Measurements from ENCODE around the gene PDCL2. TPM values are rescaled to one million over a fixed set of nuclear protein-coding genes. Genes with fewer than 3 reads are reported as not detected.
"Not testable (repeated sequence)": the region's sequence is repeated elsewhere in the genome, so short reads cannot be mapped to it uniquely, and the experiment has no call there.

PDCL2 gene
- polyA plus RNA-seq, 1 experiment = not detected

DNA sequence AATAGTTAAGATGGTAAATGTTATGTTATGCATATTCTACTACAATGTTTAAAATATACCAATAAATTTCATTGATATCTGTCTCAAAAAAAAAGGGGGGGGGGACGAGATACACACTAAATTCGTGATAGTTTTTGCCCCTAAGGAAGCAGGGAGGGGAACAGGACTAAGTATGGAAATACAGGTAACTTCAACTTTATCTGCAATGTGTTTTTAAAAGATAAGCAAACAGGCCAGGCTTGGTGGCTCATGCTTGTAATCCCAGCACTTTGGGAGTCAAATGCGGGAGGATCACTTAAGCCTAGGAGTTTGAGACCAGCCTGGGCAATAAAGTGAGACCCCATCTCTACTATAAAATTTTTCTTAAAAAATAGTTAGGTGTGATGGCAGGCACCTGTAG, 31.9 kb downstream of the PDCL2 start:
- no peak for DNase-seq (ENCODE audit: low read depth, low spot score)
- no peak overlapping the region for H3K4me3 ChIP-seq (ENCODE audit: low read depth, low read length)
- CTCF ChIA-PET = interaction anchor here (0.7 to 0.9 kb wide), 2 partner anchors 214 to 247 kb away, joined by 3 to 4 read pairs; no protein-coding TSS in a partner anchor

DNA sequence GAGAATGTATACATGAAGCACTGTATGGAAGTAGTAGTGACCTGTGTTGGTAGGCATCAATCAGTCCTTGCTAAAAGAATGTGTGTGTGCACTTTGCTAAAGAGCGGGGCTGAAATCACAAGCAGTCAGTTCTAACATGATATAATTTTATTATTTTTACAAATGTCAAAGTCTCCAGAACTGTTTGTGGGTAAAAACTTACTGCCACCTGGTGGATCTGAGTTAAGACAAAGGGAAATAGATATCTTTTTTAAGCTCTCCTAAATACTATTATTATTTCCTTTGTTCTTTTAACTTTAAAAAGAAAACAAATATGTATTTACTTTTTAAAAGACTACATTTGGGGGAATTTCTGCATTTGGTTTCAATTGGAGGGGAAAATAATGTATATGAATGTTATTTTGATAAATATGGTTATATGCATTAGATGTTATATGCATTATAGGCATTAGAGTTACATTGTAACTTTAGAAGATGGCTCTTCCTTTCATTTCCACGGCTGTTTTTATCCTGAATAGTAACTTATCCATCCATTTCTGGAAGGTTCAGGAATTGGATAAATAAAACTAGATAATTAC, 37.5 kb downstream of the PDCL2 start:
- no peaks in the 10 kb centered on the region for H3K9me3 ChIP-seq (ENCODE audit: control insufficient read depth, insufficient read depth, low read length)
- ChIA-PET POLR2A (interaction anchor here (0.9 kb wide), 1 partner anchor 9 kb away, joined by 3 read pairs; no protein-coding TSS in a partner anchor), CTCF (interaction anchor here (0.6 to 3.8 kb wide), 22 partner anchors 8 to 583 kb away, joined by 3 to 53 read pairs (median 4); partner anchors contain the start of gene SRD5A3)
- TF ChIP-seq, protein P1, sequence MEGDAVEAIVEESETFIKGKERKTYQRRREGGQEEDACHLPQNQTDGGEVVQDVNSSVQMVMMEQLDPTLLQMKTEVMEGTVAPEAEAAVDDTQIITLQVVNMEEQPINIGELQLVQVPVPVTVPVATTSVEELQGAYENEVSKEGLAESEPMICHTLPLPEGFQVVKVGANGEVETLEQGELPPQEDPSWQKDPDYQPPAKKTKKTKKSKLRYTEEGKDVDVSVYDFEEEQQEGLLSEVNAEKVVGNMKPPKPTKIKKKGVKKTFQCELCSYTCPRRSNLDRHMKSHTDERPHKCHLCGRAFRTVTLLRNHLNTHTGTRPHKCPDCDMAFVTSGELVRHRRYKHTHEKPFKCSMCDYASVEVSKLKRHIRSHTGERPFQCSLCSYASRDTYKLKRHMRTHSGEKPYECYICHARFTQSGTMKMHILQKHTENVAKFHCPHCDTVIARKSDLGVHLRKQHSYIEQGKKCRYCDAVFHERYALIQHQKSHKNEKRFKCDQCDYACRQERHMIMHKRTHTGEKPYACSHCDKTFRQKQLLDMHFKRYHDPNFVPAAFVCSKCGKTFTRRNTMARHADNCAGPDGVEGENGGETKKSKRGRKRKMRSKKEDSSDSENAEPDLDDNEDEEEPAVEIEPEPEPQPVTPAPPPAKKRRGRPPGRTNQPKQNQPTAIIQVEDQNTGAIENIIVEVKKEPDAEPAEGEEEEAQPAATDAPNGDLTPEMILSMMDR (IDR thresholded peaks at IDR 0.05; ENCODE audit: low read depth, low read length) = peak; percentile 62
- H3K27me3 ChIP-seq (ENCODE audit: control insufficient read depth, insufficient read depth, low read length) = no peaks in the 10 kb centered on the region
- no peak overlapping the region for H3K4me3 ChIP-seq (ENCODE audit: low read depth, low read length)
- no peak overlapping the region for H3K27ac ChIP-seq (ENCODE audit: low read depth, low read length)
- no peak for DNase-seq (ENCODE audit: low read depth, low spot score)

More for the DNA sequence above, 31.9 kb downstream of the PDCL2 start:
- POLR2A ChIA-PET = no interaction called here
- TF ChIP-seq, protein P1 (IDR thresholded peaks at IDR 0.05; ENCODE audit: low read depth, low read length) = no peak
- Histone ChIP-seq H3K9me3 (ENCODE audit: control insufficient read depth, insufficient read depth, low read length) (no peaks in the 10 kb centered on the region), H3K27ac (ENCODE audit: low read depth, low read length) (no peak overlapping the region), H3K27me3 (ENCODE audit: control insufficient read depth, insufficient read depth, low read length) (peaks cover 8% of the 10 kb centered on the region)

DNA sequence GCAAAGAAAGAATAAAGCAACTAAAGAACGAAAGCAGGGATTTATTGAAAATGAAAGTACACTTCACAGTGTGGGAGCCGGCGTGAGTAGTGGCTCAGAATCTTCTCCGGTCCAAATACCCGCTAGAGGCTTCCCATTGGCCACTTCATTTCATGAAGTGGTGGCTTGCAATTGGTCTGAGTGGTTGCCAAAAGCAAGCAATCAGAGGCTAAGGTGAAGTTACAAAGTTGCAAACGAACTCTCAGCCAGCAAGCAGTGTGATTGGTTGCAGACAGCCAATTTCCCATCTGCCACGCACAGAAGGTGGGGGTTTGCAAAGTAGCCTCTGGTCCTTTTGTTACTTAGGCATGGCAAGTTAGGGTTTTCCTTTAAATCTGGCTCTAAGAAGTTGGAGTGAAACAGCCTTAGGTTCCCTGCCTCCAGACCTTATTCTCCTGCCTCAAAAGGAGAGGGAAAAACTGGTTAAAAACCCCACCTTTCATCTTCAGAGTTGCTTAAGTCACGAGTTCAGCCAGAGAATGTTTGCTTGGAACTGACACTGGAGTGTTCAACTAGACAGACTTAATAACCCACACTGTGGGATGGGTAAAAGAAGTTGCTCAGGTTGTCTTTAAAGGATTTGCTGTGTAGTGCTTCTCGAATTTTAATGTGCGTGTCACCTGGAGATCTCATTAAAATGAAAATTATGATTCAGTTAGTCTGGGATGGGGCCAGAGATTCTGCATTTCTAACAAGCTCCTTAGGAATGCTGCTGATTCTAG, 38.4 kb downstream of the PDCL2 start:
- no peaks in the 10 kb centered on the region for H3K27me3 ChIP-seq (ENCODE audit: control insufficient read depth, insufficient read depth, low read length)
- TF ChIP-seq, protein P1 (IDR thresholded peaks at IDR 0.05; ENCODE audit: low read depth, low read length) = no peak
- H3K9me3 ChIP-seq (ENCODE audit: control insufficient read depth, insufficient read depth, low read length) = no peaks in the 10 kb centered on the region
- no peak for DNase-seq (ENCODE audit: low read depth, low spot score)
- ChIA-PET CTCF (interaction anchor here (0.6 to 3.8 kb wide), 8 partner anchors 9 to 582 kb away, joined by 3 to 53 read pairs (median 8); partner anchors contain the start of gene SRD5A3), POLR2A (no interaction called here)
- H3K27ac ChIP-seq (ENCODE audit: low read depth, low read length) = no peak overlapping the region
- H3K4me3 ChIP-seq (ENCODE audit: low read depth, low read length) = no peak overlapping the region

DNA sequence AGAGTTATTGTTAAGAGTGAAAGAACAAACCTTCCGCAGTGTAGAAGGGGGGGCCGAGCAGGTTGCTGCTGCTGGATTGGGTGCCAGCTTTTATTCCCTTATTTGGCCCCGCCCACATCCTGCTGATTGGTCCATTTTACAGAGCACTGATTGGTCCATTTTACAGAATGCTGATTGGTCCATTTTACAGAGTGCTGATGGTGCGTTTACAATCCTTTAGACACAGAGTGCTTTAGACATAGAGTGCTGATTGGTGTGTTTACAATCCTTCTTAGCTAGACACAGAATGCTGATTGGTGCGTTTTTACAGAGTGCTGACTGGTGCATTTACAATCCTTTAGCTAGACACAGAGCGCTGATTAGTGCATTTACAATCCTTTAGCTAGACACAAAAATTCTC, 40.1 kb downstream of the PDCL2 start:
- H3K27me3 ChIP-seq (ENCODE audit: control insufficient read depth, insufficient read depth, low read length); H3K9me3 ChIP-seq (ENCODE audit: control insufficient read depth, insufficient read depth, low read length); H3K4me3 ChIP-seq (ENCODE audit: low read depth, low read length); DNase-seq (ENCODE audit: low read depth, low spot score); POLR2A ChIA-PET; H3K27ac ChIP-seq (ENCODE audit: low read depth, low read length): not testable (repeated sequence)
- CTCF ChIA-PET = interaction anchor here (1.2 to 3.8 kb wide), 3 partner anchors 107 to 239 kb away, joined by 4 to 53 read pairs (median 10); partner anchors contain the start of gene SRD5A3

DNA sequence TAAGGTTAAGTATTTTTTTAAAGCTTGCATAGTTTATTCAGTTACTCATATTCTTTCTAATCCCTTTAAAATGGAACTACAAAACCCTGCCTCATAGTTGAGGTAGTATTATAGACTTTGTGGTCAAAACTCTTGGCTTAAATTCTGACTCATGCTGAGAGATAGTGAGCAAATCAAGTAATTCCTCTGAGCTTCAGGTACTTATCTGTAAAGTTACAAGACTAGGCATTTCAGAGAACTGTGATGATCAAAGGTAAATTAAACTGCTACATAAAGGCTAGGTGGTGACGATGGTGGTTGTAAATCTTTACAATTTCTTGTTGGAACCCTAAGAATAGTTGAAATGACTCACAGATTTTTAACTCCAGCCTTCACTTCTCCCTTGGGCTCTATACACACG, 42.2 kb downstream of the PDCL2 start:
- H3K27ac ChIP-seq (ENCODE audit: low read depth, low read length) = no peak overlapping the region
- TF ChIP-seq, protein P1 (IDR thresholded peaks at IDR 0.05; ENCODE audit: low read depth, low read length) = no peak
- CTCF ChIA-PET = interaction anchor here (0.9 to 2.2 kb wide), 6 partner anchors 203 to 579 kb away, joined by 3 to 10 read pairs (median 4); partner anchors contain the start of genes CEP135 and SRD5A3
- no peaks in the 10 kb centered on the region for H3K27me3 ChIP-seq (ENCODE audit: control insufficient read depth, insufficient read depth, low read length)
- POLR2A ChIA-PET = interaction anchor here (0.6 kb wide), 1 partner anchor 206 kb away, joined by 7 read pairs; no protein-coding TSS in a partner anchor
- H3K9me3 ChIP-seq (ENCODE audit: control insufficient read depth, insufficient read depth, low read length) = peaks cover 4% of the 10 kb centered on the region; the same call in 1 of the 2 replicates
- peak; percentile 50 for DNase-seq (ENCODE audit: low read depth, low spot score)
- H3K4me3 ChIP-seq (ENCODE audit: low read depth, low read length) = no peak overlapping the region
